Sigmoid colon (tissue), 4 donors: Measurements from ENCODE around the gene ZNF135.

Experiments used
- EP300 ChIP-seq, 4 donors: sonication (generic); formaldehyde crosslinking; IDR thresholded peaks; one replicate each; pipeline ENCODE4 v1.6.1; 2017; ENCODE audit warnings: antibody characterized with exemption in 4 of 4
- TF ChIP-seq, protein P1 (sequence below), 4 experiments: fragments of 450-650 bp in 3 of 4; fragments of 200-600 bp in 1 of 4; IDR thresholded peaks; one replicate each; pipeline ENCODE4 v1.5.1; 2016 to 2019; ENCODE audit warnings: antibody characterized with exemption in 4 of 4, mild to moderate bottlenecking in 3 of 4, moderate library complexity in 2 of 4

DNA sequence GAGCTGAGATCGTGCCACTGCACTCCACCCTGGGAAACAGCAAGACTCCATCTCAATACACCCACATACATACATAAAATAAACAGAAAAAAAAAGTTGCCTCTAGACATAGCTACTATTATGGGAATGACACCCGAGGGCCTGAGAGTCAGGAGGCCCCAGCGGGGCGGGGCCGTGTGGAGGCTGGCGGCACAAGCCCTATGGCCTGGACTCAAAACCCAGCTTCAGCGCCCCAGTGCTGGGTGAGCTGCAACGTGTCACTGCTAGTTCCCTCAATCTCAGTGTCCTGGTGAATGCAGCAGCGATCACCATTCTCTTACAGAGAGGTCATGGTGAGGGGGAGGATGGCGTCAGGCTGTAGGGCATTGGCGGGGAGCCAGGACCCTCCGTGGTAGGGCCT, 34.4 kb upstream of the ZNF135 start:
- TF ChIP-seq EP300 (IDR thresholded peaks at IDR 0.05): no peak
- TF ChIP-seq, protein P1, sequence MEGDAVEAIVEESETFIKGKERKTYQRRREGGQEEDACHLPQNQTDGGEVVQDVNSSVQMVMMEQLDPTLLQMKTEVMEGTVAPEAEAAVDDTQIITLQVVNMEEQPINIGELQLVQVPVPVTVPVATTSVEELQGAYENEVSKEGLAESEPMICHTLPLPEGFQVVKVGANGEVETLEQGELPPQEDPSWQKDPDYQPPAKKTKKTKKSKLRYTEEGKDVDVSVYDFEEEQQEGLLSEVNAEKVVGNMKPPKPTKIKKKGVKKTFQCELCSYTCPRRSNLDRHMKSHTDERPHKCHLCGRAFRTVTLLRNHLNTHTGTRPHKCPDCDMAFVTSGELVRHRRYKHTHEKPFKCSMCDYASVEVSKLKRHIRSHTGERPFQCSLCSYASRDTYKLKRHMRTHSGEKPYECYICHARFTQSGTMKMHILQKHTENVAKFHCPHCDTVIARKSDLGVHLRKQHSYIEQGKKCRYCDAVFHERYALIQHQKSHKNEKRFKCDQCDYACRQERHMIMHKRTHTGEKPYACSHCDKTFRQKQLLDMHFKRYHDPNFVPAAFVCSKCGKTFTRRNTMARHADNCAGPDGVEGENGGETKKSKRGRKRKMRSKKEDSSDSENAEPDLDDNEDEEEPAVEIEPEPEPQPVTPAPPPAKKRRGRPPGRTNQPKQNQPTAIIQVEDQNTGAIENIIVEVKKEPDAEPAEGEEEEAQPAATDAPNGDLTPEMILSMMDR (IDR thresholded peaks at IDR 0.05): no peak
